SU-DHL-6 (cell line): Measurements from ENCODE around the gene ARHGEF11.

ENCODE experiments used
- H2AFZ ChIP-seq: fragments of 200-600 bp; sonication (generic); 2 replicates; pipeline ENCODE4 v1.6.1; 2014; ENCODE audit warnings: low read depth, mild to moderate bottlenecking, moderate library complexity, mixed read lengths, antibody characterized with exemption, low read length; ENCODE audit not compliant: severe bottlenecking
- H3F3A ChIP-seq: fragments of 200-600 bp; shearing (Covaris generic); 2 replicates; pipeline ENCODE4 v1.6.0; 2016; ENCODE audit warnings: antibody characterized with exemption, mild to moderate bottlenecking; ENCODE audit not compliant: insufficient read depth
- H3K27ac ChIP-seq: fragments of 200-600 bp; sonication (generic); 2 replicates; pipeline ENCODE4 v1.5.1; 2016; ENCODE audit warnings: low read depth, mild to moderate bottlenecking, low read length, moderate library complexity, mixed read lengths
- H3K27me3 ChIP-seq: fragments of 200-600 bp; sonication (generic), shearing (Covaris generic); 2 replicates; pipeline ENCODE4 v1.6.0; 2014; ENCODE audit warnings: mild to moderate bottlenecking, low read length
- H3K36me3 ChIP-seq: fragments of 200-600 bp; sonication (generic); 2 replicates; pipeline ENCODE4 v1.6.1; 2014; ENCODE audit warnings: mild to moderate bottlenecking, low read length, mixed read lengths
- H3K4me2 ChIP-seq: fragments of 300-600, 200-600 bp; shearing (Covaris generic), sonication (generic); 2 replicates; pipeline ENCODE4 v1.6.0; 2014; ENCODE audit warnings: low read length, low read depth, mild to moderate bottlenecking; ENCODE audit not compliant: poor library complexity, severe bottlenecking
- H3K4me3 ChIP-seq: fragments of 200-600 bp; sonication (generic); 2 replicates; pipeline ENCODE4 v1.5.1; 2014; ENCODE audit warnings: antibody characterized with exemption, low read length, mild to moderate bottlenecking, mixed read lengths; ENCODE audit not compliant: insufficient read depth, poor library complexity, severe bottlenecking
- H3K79me2 ChIP-seq: fragments of 200-600 bp; sonication (generic); 2 replicates; pipeline ENCODE4 v1.6.1; 2014; ENCODE audit warnings: mild to moderate bottlenecking, low read length, moderate library complexity; ENCODE audit not compliant: insufficient read depth
- H3K9ac ChIP-seq: fragments of 200-600 bp; sonication (generic); 2 replicates; pipeline ENCODE4 v1.7.0; 2014; ENCODE audit warnings: mild to moderate bottlenecking, low read length
- H3K9me2 ChIP-seq: fragments of 200-600 bp; sonication (generic); replicated peaks from 2 replicates; pipeline ENCODE4 v1.6.1; 2014; ENCODE audit warnings: low read length; ENCODE audit not compliant: insufficient read depth
- H3K9me3 ChIP-seq: fragments of 200-600 bp; sonication (generic); 2 replicates; pipeline ENCODE4 v1.6.1; 2014; ENCODE audit warnings: low read length, mixed read lengths; ENCODE audit not compliant: insufficient read depth
- H4K20me1 ChIP-seq: fragments of 200-600 bp; sonication (generic); 2 replicates; pipeline ENCODE4 v1.6.1; 2014; ENCODE audit warnings: low read depth, mild to moderate bottlenecking, antibody characterized with exemption, low read length, moderate library complexity, mixed read lengths
- EZH2phosphoT487 ChIP-seq: fragments of 200-600 bp; sonication (generic), shearing (Covaris generic); conservative IDR thresholded peaks from 2 replicates; pipeline ENCODE4 v1.6.1; 2018; ENCODE audit warnings: mild to moderate bottlenecking, antibody characterized with exemption, low read length, moderate library complexity, mixed read lengths
- TF ChIP-seq, protein P1 (sequence below): fragments of 200-600 bp; sonication (generic); IDR thresholded peaks from one replicate; pipeline ENCODE4 v1.5.1; 2017; ENCODE audit warnings: antibody characterized with exemption, mild to moderate bottlenecking, low read length, moderate library complexity; ENCODE audit not compliant: insufficient read depth, poor library complexity, severe bottlenecking

The ARHGEF11 gene

GRCh38 chr1:156922986-156923669, 122.4 kb downstream of the ARHGEF11 start:
- H3K4me2 ChIP-seq: no peak overlapping the region
- no peak overlapping the region for H3K27ac ChIP-seq
- H2AFZ ChIP-seq: no peak overlapping the region
- H3K9me2 ChIP-seq: no peaks in the 10 kb centered on the region
- H4K20me1 ChIP-seq: no peaks in the 10 kb centered on the region
- no peaks in the 10 kb centered on the region for H3K9me3 ChIP-seq
- no peaks in the 10 kb centered on the region for H3F3A ChIP-seq
- H3K27me3 ChIP-seq: no peaks in the 10 kb centered on the region
- H3K79me2 ChIP-seq: no peaks in the 10 kb centered on the region
- H3K9ac ChIP-seq: no peak overlapping the region
- H3K4me3 ChIP-seq: no peak overlapping the region
- H3K36me3 ChIP-seq: no peaks in the 10 kb centered on the region
- no peak for TF ChIP-seq EZH2phosphoT487
- TF ChIP-seq, protein P1, sequence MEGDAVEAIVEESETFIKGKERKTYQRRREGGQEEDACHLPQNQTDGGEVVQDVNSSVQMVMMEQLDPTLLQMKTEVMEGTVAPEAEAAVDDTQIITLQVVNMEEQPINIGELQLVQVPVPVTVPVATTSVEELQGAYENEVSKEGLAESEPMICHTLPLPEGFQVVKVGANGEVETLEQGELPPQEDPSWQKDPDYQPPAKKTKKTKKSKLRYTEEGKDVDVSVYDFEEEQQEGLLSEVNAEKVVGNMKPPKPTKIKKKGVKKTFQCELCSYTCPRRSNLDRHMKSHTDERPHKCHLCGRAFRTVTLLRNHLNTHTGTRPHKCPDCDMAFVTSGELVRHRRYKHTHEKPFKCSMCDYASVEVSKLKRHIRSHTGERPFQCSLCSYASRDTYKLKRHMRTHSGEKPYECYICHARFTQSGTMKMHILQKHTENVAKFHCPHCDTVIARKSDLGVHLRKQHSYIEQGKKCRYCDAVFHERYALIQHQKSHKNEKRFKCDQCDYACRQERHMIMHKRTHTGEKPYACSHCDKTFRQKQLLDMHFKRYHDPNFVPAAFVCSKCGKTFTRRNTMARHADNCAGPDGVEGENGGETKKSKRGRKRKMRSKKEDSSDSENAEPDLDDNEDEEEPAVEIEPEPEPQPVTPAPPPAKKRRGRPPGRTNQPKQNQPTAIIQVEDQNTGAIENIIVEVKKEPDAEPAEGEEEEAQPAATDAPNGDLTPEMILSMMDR: no peak

DNA sequence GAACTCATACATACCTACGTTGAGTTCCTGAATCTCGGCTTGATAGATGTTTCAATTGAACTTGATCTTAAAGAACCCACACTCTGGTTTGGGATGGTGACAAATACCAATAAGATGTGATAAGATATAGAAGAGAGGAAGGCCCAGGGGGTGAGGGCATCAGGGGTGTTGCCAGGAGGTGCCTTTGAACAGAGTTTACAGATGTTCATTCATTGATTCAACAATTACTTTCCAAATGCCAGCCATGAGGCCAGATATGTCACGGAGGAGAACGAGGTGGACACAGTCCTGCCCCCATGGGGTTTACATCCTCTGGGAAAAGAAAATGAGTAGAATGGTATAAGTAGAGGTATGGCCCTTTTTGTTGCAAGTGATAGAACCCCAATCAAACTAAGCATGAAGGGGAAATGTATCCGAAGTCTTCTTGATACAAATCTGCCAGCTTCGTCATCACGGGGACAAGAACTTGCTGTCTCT, 124.5 kb downstream of the ARHGEF11 start:
- Histone ChIP-seq H3K27ac (no peak overlapping the region), H3K9me3 (no peaks in the 10 kb centered on the region), H3K36me3 (no peaks in the 10 kb centered on the region), H3K9ac (no peak overlapping the region), H2AFZ (no peak overlapping the region), H3K79me2 (no peaks in the 10 kb centered on the region), H3K4me2 (no peak overlapping the region), H3K27me3 (no peaks in the 10 kb centered on the region), H3K9me2 (no peaks in the 10 kb centered on the region), H3F3A (no peaks in the 10 kb centered on the region), H4K20me1 (no peaks in the 10 kb centered on the region), H3K4me3 (no peak overlapping the region)
- no peak for TF ChIP-seq EZH2phosphoT487
- TF ChIP-seq, protein P1: no peak

GRCh38 chr1:156920233-156921052, 125.1 kb downstream of the ARHGEF11 start, which contains the start of gene LRRC71:
Gene LRRC71 (plus strand): TSS chr1:156920632. CDS start chr1:156920804, 172 bp downstream.
- H2AFZ ChIP-seq: no peak within 1 kb of the TSS
- no peaks in the 10 kb centered on the region for H3K9me2 ChIP-seq
- no peaks in the 10 kb centered on the region for H3K27me3 ChIP-seq
- no peak within 1 kb of the TSS for H3K27ac ChIP-seq
- H3K9ac ChIP-seq: no peak within 1 kb of the TSS
- no peaks in the 10 kb centered on the region for H3K79me2 ChIP-seq
- H3K4me2 ChIP-seq: no peak within 1 kb of the TSS
- TF ChIP-seq EZH2phosphoT487: no peak
- TF ChIP-seq, protein P1: peak; percentile 23
- no peaks in the 10 kb centered on the region for H3F3A ChIP-seq
- no peak within 1 kb of the TSS for H3K4me3 ChIP-seq
- H3K36me3 ChIP-seq: no peaks in the 10 kb centered on the region
- H3K9me3 ChIP-seq: no peaks in the 10 kb centered on the region
- no peaks in the 10 kb centered on the region for H4K20me1 ChIP-seq
